ENCODE measurements around the gene TAB2. TPM values are rescaled to one million over a fixed set of nuclear protein-coding genes. Genes with fewer than 3 reads are reported as not detected.

The TAB2 gene
- total and polyA plus RNA-seq, 2 donors (not counting 3 experiments of a cell fraction or from before 2014, with no cell fraction given), result 26.0 to 37.4 TPM

GRCh38 chr6:149405823-149406765 lies 88.6 kb downstream of the TAB2 start:
- no peak overlapping the region for H3K27ac ChIP-seq (ENCODE audit: insufficient read depth, low read depth, low read length)
- BruUV-seq (replicated peaks), result no TSS peak
- H3K9me3 ChIP-seq (replicated peaks; ENCODE audit: control insufficient read depth, insufficient read depth, low read length), result no peaks in the 10 kb centered on the region
- H2AFZ ChIP-seq (ENCODE audit: low read depth, low read length), result no peak overlapping the region
- peaks cover 5 to 10% of the 10 kb centered on the region in 2 experiments for H3K36me3 ChIP-seq (ENCODE audit: control insufficient read depth in 2 of 2, extremely low read depth in 1 of 2, insufficient read depth in 2 of 2, low read length in 2 of 2)
- no peak overlapping the region for H3K9ac ChIP-seq (replicated peaks; ENCODE audit: extremely low read depth, insufficient read depth, low read length)
- FAIRE-seq (no peak), DNase-seq (ENCODE audit: low read depth, low spot score) (no peak)
- H3K4me1 ChIP-seq (ENCODE audit: control insufficient read depth, extremely low read depth, insufficient read depth, low read length), result no peaks in the 10 kb centered on the region
- no peaks in the 10 kb centered on the region for H3K79me2 ChIP-seq (ENCODE audit: control insufficient read depth, insufficient read depth, low read length)
- no peak overlapping the region for H3K4me2 ChIP-seq (ENCODE audit: insufficient read depth, low read length)
- dilution Hi-C loops (cut with MboI; ENCODE audit: extremely low pct_ligation_motif_present, low sequenced_read_pairs) (no loop called here), intact Hi-C loops (cut with micrococcal nuclease) (no loop called here)
- ChIA-PET CTCF (interaction anchor here (0.7 kb wide), 1 partner anchor 377 kb away, joined by 3 read pairs; no protein-coding TSS in a partner anchor), POLR2A (no interaction called here)
- no peak overlapping the region for H3K4me3 ChIP-seq (replicated peaks in 1 of 3; ENCODE audit: insufficient read depth in 1 of 3, low read depth in 1 of 3, low read length in 3 of 3)
- TF ChIP-seq POLR2AphosphoS5 (IDR thresholded peaks at IDR 0.05; ENCODE audit: insufficient read depth, low read depth, low read length), result no peak
- no peak for TF ChIP-seq GATA2 (IDR thresholded peaks at IDR 0.05; ENCODE audit: insufficient read depth, insufficient read length, low read depth, low read length)
- TF ChIP-seq CTCF (IDR thresholded peaks at IDR 0.05; ENCODE audit: extremely low read depth in 1 of 2, insufficient read depth in 1 of 2, low read depth in 1 of 2, low read length in 2 of 2), result no peak
- TF ChIP-seq MYC (IDR thresholded peaks at IDR 0.05; ENCODE audit: low read depth, low read length), result no peak
- TF ChIP-seq MAX (IDR thresholded peaks at IDR 0.05; ENCODE audit: insufficient read depth, insufficient read length), result no peak
- no peak for TF ChIP-seq EZH2 (IDR thresholded peaks at IDR 0.05; ENCODE audit: borderline replicate concordance, low read depth, low read length, severe bottlenecking)
- TF ChIP-seq POLR2A (IDR thresholded peaks at IDR 0.05; ENCODE audit: low read depth, low read length), result no peak
- peaks cover 2% of the 10 kb centered on the region for H3K9me1 ChIP-seq (replicated peaks; ENCODE audit: control insufficient read depth, extremely low read depth, insufficient read depth, low read length)
- no peaks in the 10 kb centered on the region for H3K27me3 ChIP-seq (ENCODE audit: control insufficient read depth in 2 of 2, insufficient read depth in 2 of 2, low read length in 2 of 2)
- H4K20me1 ChIP-seq (replicated peaks; ENCODE audit: control insufficient read depth, extremely low read depth, insufficient read depth, low read length), result no peaks in the 10 kb centered on the region

All from endothelial cell of umbilical vein (primary cell).